Activated CD4-positive, alpha-beta T cell treated with anti-CD3 and anti-CD28 coated beads, Interleukin-2, amount 10 ng/mL, durations not matched to agents 24 days and 14 days (primary cell): ENCODE measurements around the gene SH2D3A. TPM values are rescaled to one million over a fixed set of nuclear protein-coding genes. Genes with fewer than 3 reads are reported as not detected.

Experiments
- DNase-seq: peaks from one replicate; pipeline ENCODE4 v3.0.0; 2022
- H3K27ac Mint-ChIP-seq: one replicate; pipeline ENCODE4 v1.8.0; 2022; ENCODE audit warnings: mild to moderate bottlenecking, mixed read lengths
- H3K27me3 Mint-ChIP-seq: one replicate; pipeline ENCODE4 v1.8.0; 2022; ENCODE audit warnings: mixed read lengths
- H3K36me3 Mint-ChIP-seq: one replicate; pipeline ENCODE4 v1.8.0; 2022; ENCODE audit warnings: low read depth, mild to moderate bottlenecking, mixed read lengths
- H3K4me1 Mint-ChIP-seq: one replicate; pipeline ENCODE4 v1.8.0; 2021; ENCODE audit warnings: mixed read lengths
- H3K4me3 Mint-ChIP-seq: one replicate; pipeline ENCODE4 v1.8.0; 2022; ENCODE audit warnings: mild to moderate bottlenecking, moderate library complexity, mixed read lengths
- H3K9me3 Mint-ChIP-seq: one replicate; pipeline ENCODE4 v1.8.0; 2021; ENCODE audit warnings: mixed read lengths
- intact Hi-C: fragments of 100-400 bp; cut with micrococcal nuclease; formaldehyde crosslinking; loops from one replicate; pipeline ENCODE4 v1.15.1; 2023
- total RNA-seq: library from RNA; stranded (reverse); gene quantifications from 2 replicates; pipeline ENCODE4 v1.2.3, GENCODE V29; 2022

The SH2D3A gene
- total RNA-seq: 9.8 and 11.0 TPM in 2 replicates

GRCh38 chr19:6767357-6768235, at the start of gene SH2D3A:
TSS of gene SH2D3A (minus strand) at chr19:6767435. CDS start at chr19:6763748, 3,687 bp downstream.
- Mint-ChIP-seq H3K36me3 (peaks cover 3% of the 10 kb centered on the region), H3K4me1 (peaks cover 46% of the 10 kb centered on the region), H3K27ac (peak within 1 kb of the TSS; percentile 92), H3K4me3 (peak within 1 kb of the TSS; percentile 88), H3K9me3 (no peaks in the 10 kb centered on the region), H3K27me3 (no peaks in the 10 kb centered on the region)
- DNase-seq: peak; percentile 98
- intact Hi-C loops: loop anchor here (1.0 to 2.0 kb wide), 3 partner anchors 15 to 35 kb away; no protein-coding TSS in a partner anchor

- Mint-ChIP-seq H3K9me3 (peaks cover 9% of the 10 kb centered on the region), H3K4me3 (no peak overlapping the region), H3K27ac (no peak overlapping the region), H3K36me3 (peaks cover 46% of the 10 kb centered on the region), H3K4me1 (peaks cover 49% of the 10 kb centered on the region), H3K27me3 (no peaks in the 10 kb centered on the region)
- DNase-seq: no peak
- intact Hi-C loops: loop anchor here (1.0 to 2.0 kb wide), 2 partner anchors 11 to 41 kb away; partner anchors contain the start of gene VAV1
Measured at GRCh38 chr19:6813659-6814058, 46.4 kb upstream of the SH2D3A start.

DNA sequence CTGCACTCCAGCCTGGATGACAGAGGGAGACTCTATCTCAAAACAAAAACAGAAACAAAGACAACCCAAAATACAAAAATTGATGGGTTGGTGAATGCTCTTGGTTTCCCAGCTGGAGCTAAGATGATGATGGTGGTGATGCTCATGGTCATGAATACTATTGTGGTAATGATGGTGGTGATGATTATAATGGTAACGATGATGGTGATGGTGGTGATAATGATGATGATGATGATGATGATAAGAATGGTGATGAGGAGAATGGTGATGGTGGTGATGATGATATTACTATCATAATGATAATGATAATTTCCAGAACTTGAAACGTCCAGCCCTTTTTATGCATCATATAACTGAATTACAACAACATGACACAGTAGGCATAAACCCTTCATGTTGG, 45.4 kb upstream of the SH2D3A start:
- intact Hi-C loops: no loop called here

DNA sequence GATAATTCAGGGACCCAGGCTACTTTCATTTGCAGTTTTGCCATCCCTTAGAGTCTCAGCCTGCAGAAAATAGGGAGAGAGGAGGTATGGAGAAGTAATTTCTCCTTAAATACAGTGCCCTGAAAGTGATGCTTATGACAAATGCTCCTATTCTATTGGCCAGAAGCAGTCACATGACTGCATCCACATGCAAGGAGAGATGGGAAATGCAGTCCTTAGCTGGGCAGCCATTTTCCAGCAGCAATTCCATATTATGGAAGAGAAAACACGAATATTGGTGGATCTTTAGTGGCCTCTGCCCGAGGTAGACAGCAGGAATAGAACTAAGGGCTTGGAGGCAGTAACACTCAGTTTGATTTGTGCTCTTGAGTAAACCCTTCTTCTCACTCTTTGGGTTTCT, 44.7 kb upstream of the SH2D3A start:
- Mint-ChIP-seq H3K27ac (no peak overlapping the region), H3K27me3 (no peaks in the 10 kb centered on the region), H3K4me3 (no peak overlapping the region), H3K36me3 (peaks cover 42% of the 10 kb centered on the region), H3K4me1 (peaks cover 44% of the 10 kb centered on the region), H3K9me3 (peaks cover 5% of the 10 kb centered on the region)
- no peak for DNase-seq
- intact Hi-C loops: no loop called here

More for the DNA sequence above, 45.4 kb upstream of the SH2D3A start:
- peaks cover 45% of the 10 kb centered on the region for H3K4me1 Mint-ChIP-seq
- H3K27me3 Mint-ChIP-seq: no peaks in the 10 kb centered on the region
- peaks cover 42% of the 10 kb centered on the region for H3K36me3 Mint-ChIP-seq
- peaks cover 5% of the 10 kb centered on the region for H3K9me3 Mint-ChIP-seq
- no peak for DNase-seq
- no peak overlapping the region for H3K4me3 Mint-ChIP-seq
- H3K27ac Mint-ChIP-seq: no peak overlapping the region

DNA sequence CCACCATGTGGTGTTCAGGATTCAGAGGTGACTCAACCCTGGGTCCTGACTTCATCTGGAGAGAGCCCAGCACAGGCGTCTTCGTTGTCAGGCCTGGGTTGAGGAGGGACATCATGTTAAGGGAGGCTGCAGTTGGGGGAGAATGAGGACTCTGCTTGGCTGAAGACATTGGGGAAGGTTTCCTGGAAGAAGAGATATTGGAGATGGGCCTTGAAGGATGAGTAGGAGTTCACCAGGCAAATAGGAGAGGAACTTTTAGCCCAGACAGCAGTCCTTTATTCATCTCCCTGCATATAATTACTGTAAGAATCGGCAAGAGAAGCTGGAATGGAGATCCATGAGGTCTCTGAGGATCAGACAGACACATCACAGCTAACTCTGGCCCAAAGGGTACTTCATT, 44.1 kb upstream of the SH2D3A start:
- H3K27ac Mint-ChIP-seq: no peak overlapping the region

DNA sequence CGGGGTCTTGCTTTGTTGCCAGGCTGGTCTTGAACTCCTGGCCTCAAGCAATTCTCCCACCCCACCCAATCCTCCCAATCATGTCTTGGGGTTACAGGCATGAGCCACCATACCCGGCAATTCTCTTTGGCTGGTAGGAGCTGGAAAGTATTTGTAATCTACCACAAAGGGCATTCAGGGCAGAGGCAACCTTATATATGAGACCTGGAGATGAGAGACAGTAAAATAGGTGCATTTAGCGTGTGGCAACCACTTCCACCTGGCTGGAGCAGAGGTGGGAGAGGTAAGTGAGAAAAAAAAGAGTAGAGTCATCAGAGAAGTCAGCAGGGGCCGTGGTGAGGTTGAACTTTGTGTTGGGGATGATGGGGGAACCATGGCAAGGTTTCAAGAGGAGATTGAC, 42.0 kb upstream of the SH2D3A start:
- peaks cover 35% of the 10 kb centered on the region for H3K4me1 Mint-ChIP-seq
- peak overlapping the region; percentile 21 for H3K27ac Mint-ChIP-seq
- H3K4me3 Mint-ChIP-seq: no peak overlapping the region
- H3K36me3 Mint-ChIP-seq: peaks cover 41% of the 10 kb centered on the region
- no peaks in the 10 kb centered on the region for H3K27me3 Mint-ChIP-seq
- peaks cover 5% of the 10 kb centered on the region for H3K9me3 Mint-ChIP-seq
- DNase-seq: no peak
- intact Hi-C loops: no loop called here

More for the DNA sequence above, 44.1 kb upstream of the SH2D3A start:
- Mint-ChIP-seq H3K36me3 (peaks cover 44% of the 10 kb centered on the region), H3K4me3 (no peak overlapping the region), H3K27me3 (no peaks in the 10 kb centered on the region), H3K4me1 (peaks cover 43% of the 10 kb centered on the region), H3K9me3 (peaks cover 5% of the 10 kb centered on the region)
- intact Hi-C loops: no loop called here
- no peak for DNase-seq

DNA sequence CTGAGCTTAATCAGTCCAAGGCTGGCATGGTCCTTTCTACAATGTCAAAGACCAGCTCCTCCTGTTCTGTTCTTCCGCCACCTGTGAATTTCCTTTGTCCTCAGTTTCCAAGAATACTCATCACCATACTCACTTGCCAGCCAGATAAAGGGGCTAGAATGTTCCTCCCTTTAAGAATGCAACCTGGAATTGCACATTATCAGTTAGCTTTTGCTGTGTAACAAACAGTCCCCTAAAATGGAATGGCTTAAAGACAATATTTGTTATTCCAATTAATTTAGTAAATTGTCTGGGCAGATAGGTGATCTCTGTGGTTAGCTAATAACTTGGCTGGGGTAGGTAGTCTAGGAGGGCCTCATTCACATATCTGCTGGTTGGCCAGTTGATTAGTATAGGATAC, 41.3 kb upstream of the SH2D3A start:
- Mint-ChIP-seq H3K4me1 (peaks cover 33% of the 10 kb centered on the region), H3K4me3 (no peak overlapping the region), H3K9me3 (peaks cover 5% of the 10 kb centered on the region), H3K27me3 (no peaks in the 10 kb centered on the region), H3K36me3 (peaks cover 45% of the 10 kb centered on the region), H3K27ac (no peak overlapping the region)
- intact Hi-C loops: no loop called here
- no peak for DNase-seq

GRCh38 chr19:6807291-6807690, 40.1 kb upstream of the SH2D3A start:
- no peak overlapping the region for H3K27ac Mint-ChIP-seq
- H3K9me3 Mint-ChIP-seq: no peaks in the 10 kb centered on the region
- peaks cover 43% of the 10 kb centered on the region for H3K36me3 Mint-ChIP-seq
- no peak for DNase-seq
- peaks cover 31% of the 10 kb centered on the region for H3K4me1 Mint-ChIP-seq
- H3K27me3 Mint-ChIP-seq: no peaks in the 10 kb centered on the region
- no peak overlapping the region for H3K4me3 Mint-ChIP-seq
- intact Hi-C loops: no loop called here

GRCh38 chr19:6806488-6806887, 39.3 kb upstream of the SH2D3A start:
- Mint-ChIP-seq H3K4me1 (peaks cover 30% of the 10 kb centered on the region), H3K4me3 (no peak overlapping the region), H3K36me3 (peaks cover 39% of the 10 kb centered on the region), H3K9me3 (no peaks in the 10 kb centered on the region), H3K27ac (no peak overlapping the region), H3K27me3 (no peaks in the 10 kb centered on the region)
- no peak for DNase-seq
- intact Hi-C loops: no loop called here

- DNase-seq: peak; percentile 59
- Mint-ChIP-seq H3K4me1 (peaks cover 45% of the 10 kb centered on the region), H3K9me3 (no peaks in the 10 kb centered on the region), H3K36me3 (peaks cover 32% of the 10 kb centered on the region), H3K27me3 (no peaks in the 10 kb centered on the region), H3K27ac (peak overlapping the region; percentile 99), H3K4me3 (peak overlapping the region; percentile 93)
- intact Hi-C loops: loop anchor here (5.0 kb wide), 2 partner anchors 141 to 376 kb away; no protein-coding TSS in a partner anchor
Measured at GRCh38 chr19:6803036-6803404, 35.8 kb upstream of the SH2D3A start.

DNA sequence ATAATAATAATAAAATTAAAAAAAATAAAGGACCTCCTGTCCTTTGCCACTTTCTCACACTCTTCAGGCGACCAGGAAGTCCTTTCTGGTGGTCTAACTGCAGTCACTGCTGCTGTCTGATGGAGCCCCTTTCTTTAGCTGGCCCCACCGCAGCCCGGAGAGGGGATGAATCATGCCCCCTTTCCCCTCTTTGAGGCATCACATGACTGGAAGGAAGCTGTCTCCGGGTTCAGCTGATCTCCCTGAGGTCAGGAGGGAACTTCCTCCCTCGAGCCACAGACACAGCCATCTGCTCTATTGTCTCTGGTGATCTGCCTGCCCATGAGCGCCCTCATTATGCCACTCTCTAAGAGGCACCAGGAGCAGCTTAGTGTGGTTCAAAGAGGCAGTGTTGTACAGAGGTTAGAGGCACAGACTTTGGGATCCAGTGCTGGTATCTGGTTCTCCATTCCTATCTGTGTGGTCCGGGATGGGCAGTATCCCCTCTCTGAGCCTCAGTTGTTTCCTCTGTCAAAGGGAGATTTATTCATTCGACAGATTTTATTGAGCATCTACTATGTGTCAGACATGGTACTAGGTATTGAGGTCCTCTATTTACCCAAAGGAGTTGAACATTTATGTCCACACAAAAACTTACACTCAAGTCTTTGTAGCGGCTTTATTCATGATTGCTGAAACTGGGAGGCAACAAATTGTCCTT, 35.3 kb upstream of the SH2D3A start:
- Mint-ChIP-seq H3K27me3 (no peaks in the 10 kb centered on the region), H3K4me1 (peaks cover 50% of the 10 kb centered on the region), H3K4me3 (peak overlapping the region; percentile 93), H3K36me3 (peaks cover 32% of the 10 kb centered on the region), H3K27ac (peak overlapping the region; percentile 99), H3K9me3 (no peaks in the 10 kb centered on the region)
- intact Hi-C loops: loop anchor here (1.0 to 5.0 kb wide), 4 partner anchors 12 to 375 kb away; partner anchors contain the start of gene SH2D3A
- peak; percentile 90 for DNase-seq

- H3K9me3 Mint-ChIP-seq: no peaks in the 10 kb centered on the region
- intact Hi-C loops: loop anchor here (1.0 to 5.0 kb wide), 7 partner anchors 13 to 374 kb away; partner anchors contain the start of genes GPR108 and SH2D3A
- peaks cover 55% of the 10 kb centered on the region for H3K4me1 Mint-ChIP-seq
- DNase-seq: peak; percentile 93
- peak overlapping the region; percentile 93 for H3K4me3 Mint-ChIP-seq
- peaks cover 33% of the 10 kb centered on the region for H3K36me3 Mint-ChIP-seq
- no peaks in the 10 kb centered on the region for H3K27me3 Mint-ChIP-seq
- H3K27ac Mint-ChIP-seq: peak overlapping the region; percentile 99
Measured at GRCh38 chr19:6801485-6802086, 34.4 kb upstream of the SH2D3A start.

DNA sequence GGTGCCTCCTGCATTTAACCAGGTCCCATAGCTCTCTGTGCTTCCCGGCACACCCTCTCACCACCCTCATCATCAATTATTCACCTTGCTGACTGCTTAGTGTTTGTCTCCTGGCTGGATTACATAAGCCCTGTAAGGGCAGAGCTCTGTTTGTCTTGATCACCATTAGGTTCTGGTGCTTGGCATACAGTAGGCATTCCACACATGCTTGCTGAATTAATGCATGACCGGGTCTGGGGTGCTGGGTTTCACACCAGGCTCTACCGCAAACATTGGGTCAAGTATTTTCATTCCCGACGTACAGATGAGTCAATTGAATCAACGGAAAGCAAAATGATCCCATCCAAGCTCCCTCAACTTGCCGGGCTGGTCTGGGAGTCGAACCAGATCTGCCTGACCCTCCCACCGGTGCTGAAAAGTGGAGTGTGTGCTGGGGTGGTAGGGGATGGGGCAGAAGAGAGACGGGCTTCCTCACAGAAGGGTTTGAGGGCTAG, 33.8 kb upstream of the SH2D3A start:
- peak overlapping the region; percentile 99 for H3K27ac Mint-ChIP-seq
- intact Hi-C loops: loop anchor here (1.0 to 5.0 kb wide), 5 partner anchors 28 to 374 kb away; partner anchors contain the start of gene GPR108
- peaks cover 34% of the 10 kb centered on the region for H3K36me3 Mint-ChIP-seq
- H3K9me3 Mint-ChIP-seq: no peaks in the 10 kb centered on the region
- H3K27me3 Mint-ChIP-seq: no peaks in the 10 kb centered on the region
- peaks cover 58% of the 10 kb centered on the region for H3K4me1 Mint-ChIP-seq
- DNase-seq: no peak
- H3K4me3 Mint-ChIP-seq: peak overlapping the region; percentile 93
